Measurements from ENCODE around the gene CDK13. TPM values are rescaled to one million over a fixed set of nuclear protein-coding genes. Genes with fewer than 3 reads are reported as not detected.

Gene CDK13
- total and polyA plus RNA-seq, 2 donors (not counting 3 experiments of a cell fraction or from before 2014, with no cell fraction given), result 24.5 to 56.7 TPM

GRCh38 chr7:39922580-39922979 is 27.5 kb upstream of the CDK13 start:
- dilution Hi-C loops (cut with MboI; ENCODE audit: extremely low pct_ligation_motif_present, low sequenced_read_pairs), result no loop called here
- ChIA-PET CTCF (interaction anchor here (0.8 to 1.1 kb wide), 2 partner anchors 9 to 23 kb away, joined by 3 read pairs; no protein-coding TSS in a partner anchor), POLR2A (no interaction called here)
- Histone ChIP-seq H3K27me3 (ENCODE audit: control insufficient read depth in 2 of 2, insufficient read depth in 2 of 2, low read length in 2 of 2) (peaks cover 4 to 21% of the 10 kb centered on the region in 2 experiments), H3K9ac (replicated peaks; ENCODE audit: extremely low read depth, insufficient read depth, low read length) (no peak overlapping the region), H3K4me1 (ENCODE audit: control insufficient read depth, extremely low read depth, insufficient read depth, low read length) (no peaks in the 10 kb centered on the region), H3K4me3 (replicated peaks in 1 of 3; ENCODE audit: insufficient read depth in 1 of 3, low read depth in 1 of 3, low read length in 3 of 3) (no peak overlapping the region), H2AFZ (ENCODE audit: low read depth, low read length) (no peak overlapping the region), H3K79me2 (ENCODE audit: control insufficient read depth, insufficient read depth, low read length) (no peaks in the 10 kb centered on the region), H4K20me1 (replicated peaks; ENCODE audit: control insufficient read depth, extremely low read depth, insufficient read depth, low read length) (no peaks in the 10 kb centered on the region), H3K9me3 (replicated peaks; ENCODE audit: control insufficient read depth, insufficient read depth, low read length) (no peaks in the 10 kb centered on the region), H3K4me2 (ENCODE audit: insufficient read depth, low read length) (no peak overlapping the region), H3K27ac (ENCODE audit: insufficient read depth, low read depth, low read length) (no peak overlapping the region), H3K9me1 (replicated peaks; ENCODE audit: control insufficient read depth, extremely low read depth, insufficient read depth, low read length) (no peaks in the 10 kb centered on the region), H3K36me3 (ENCODE audit: control insufficient read depth in 2 of 2, extremely low read depth in 1 of 2, insufficient read depth in 2 of 2, low read length in 2 of 2) (no peaks in the 10 kb centered on the region)
- no TSS peak for BruUV-seq (replicated peaks)
- FAIRE-seq (no peak), DNase-seq (ENCODE audit: low read depth, low spot score) (no peak)
- TF ChIP-seq POLR2AphosphoS5 (IDR thresholded peaks at IDR 0.05; ENCODE audit: insufficient read depth, low read depth, low read length), result no peak
- no peak for TF ChIP-seq EZH2 (IDR thresholded peaks at IDR 0.05; ENCODE audit: borderline replicate concordance, low read depth, low read length, severe bottlenecking)
- no peak for TF ChIP-seq FOS (IDR thresholded peaks at IDR 0.05; ENCODE audit: borderline replicate concordance, insufficient read depth, low read length)
- intact Hi-C loops (cut with micrococcal nuclease), result no loop called here

- Histone ChIP-seq H3K4me3 (replicated peaks in 1 of 3; ENCODE audit: insufficient read depth in 1 of 3, low read depth in 1 of 3, low read length in 3 of 3) (no peak overlapping the region), H3K9me1 (replicated peaks; ENCODE audit: control insufficient read depth, extremely low read depth, insufficient read depth, low read length) (no peaks in the 10 kb centered on the region), H3K9me3 (replicated peaks; ENCODE audit: control insufficient read depth, insufficient read depth, low read length) (no peaks in the 10 kb centered on the region), H3K27ac (ENCODE audit: insufficient read depth, low read depth, low read length) (no peak overlapping the region), H3K27me3 (ENCODE audit: control insufficient read depth in 2 of 2, insufficient read depth in 2 of 2, low read length in 2 of 2) (peaks cover 4 to 19% of the 10 kb centered on the region in 2 experiments), H3K79me2 (ENCODE audit: control insufficient read depth, insufficient read depth, low read length) (no peaks in the 10 kb centered on the region), H4K20me1 (replicated peaks; ENCODE audit: control insufficient read depth, extremely low read depth, insufficient read depth, low read length) (no peaks in the 10 kb centered on the region), H3K4me1 (ENCODE audit: control insufficient read depth, extremely low read depth, insufficient read depth, low read length) (no peaks in the 10 kb centered on the region), H3K36me3 (ENCODE audit: control insufficient read depth in 2 of 2, extremely low read depth in 1 of 2, insufficient read depth in 2 of 2, low read length in 2 of 2) (no peaks in the 10 kb centered on the region), H3K4me2 (ENCODE audit: insufficient read depth, low read length) (no peak overlapping the region), H3K9ac (replicated peaks; ENCODE audit: extremely low read depth, insufficient read depth, low read length) (no peak overlapping the region), H2AFZ (ENCODE audit: low read depth, low read length) (no peak overlapping the region)
- dilution Hi-C loops (cut with MboI; ENCODE audit: extremely low pct_ligation_motif_present, low sequenced_read_pairs) (no loop called here), intact Hi-C loops (cut with micrococcal nuclease) (no loop called here)
- CTCF ChIA-PET, result interaction anchor here (1.1 to 1.5 kb wide), 2 partner anchors 9 to 27 kb away, joined by 3 to 7 read pairs; no protein-coding TSS in a partner anchor
- TF ChIP-seq EZH2 (IDR thresholded peaks at IDR 0.05; ENCODE audit: borderline replicate concordance, low read depth, low read length, severe bottlenecking) (no peak), FOS (IDR thresholded peaks at IDR 0.05; ENCODE audit: borderline replicate concordance, insufficient read depth, low read length) (no peak), CTCF (IDR thresholded peaks at IDR 0.05; ENCODE audit: extremely low read depth in 1 of 2, insufficient read depth in 1 of 2, low read depth in 1 of 2, low read length in 2 of 2) (no peak), MYC (IDR thresholded peaks at IDR 0.05; ENCODE audit: low read depth, low read length) (no peak), POLR2A (IDR thresholded peaks at IDR 0.05; ENCODE audit: low read depth, low read length) (no peak), POLR2AphosphoS5 (IDR thresholded peaks at IDR 0.05; ENCODE audit: insufficient read depth, low read depth, low read length) (no peak), JUN (IDR thresholded peaks at IDR 0.05; ENCODE audit: borderline replicate concordance, insufficient read depth, insufficient read length, low read depth) (no peak), GATA2 (IDR thresholded peaks at IDR 0.05; ENCODE audit: insufficient read depth, insufficient read length, low read depth, low read length) (no peak), MAX (IDR thresholded peaks at IDR 0.05; ENCODE audit: insufficient read depth, insufficient read length) (no peak)
- DNase-seq (ENCODE audit: low read depth, low spot score) (no peak), FAIRE-seq (no peak)
- POLR2A ChIA-PET, result no interaction called here
- no TSS peak for BruUV-seq (replicated peaks)
These were observed 27.0 kb upstream of the CDK13 start for GRCh38 chr7:39923091-39923490.
